A549 (cell line): ENCODE measurements around the gene WHRN.

Experiments
- CHD2 ChIP-seq: fragments of 150-350 bp; IDR thresholded peaks from 2 replicates; pipeline ENCODE4 v1.6.1; 2014; ENCODE audit warnings: low read length; ENCODE audit not compliant: partially characterized antibody
- ELK1 ChIP-seq: fragments of 150-350 bp; IDR thresholded peaks from 2 replicates; pipeline ENCODE4 v1.6.1; 2014; ENCODE audit warnings: low read depth, mild to moderate bottlenecking, low read length
- GATA3 ChIP-seq: IDR thresholded peaks from 2 replicates; pipeline ENCODE4 v1.6.1; 2012; ENCODE audit warnings: borderline replicate concordance
- HMGXB4 ChIP-seq: fragments of 250-450 bp; sonication (Bioruptor Pico); IDR thresholded peaks from 2 replicates; pipeline ENCODE4 v1.5.0; 2021; ENCODE audit warnings: mild to moderate bottlenecking, moderate library complexity, borderline replicate concordance
- JUN ChIP-seq, 2 experiments: fragments of >200 bp; sonication (Bioruptor Twin); formaldehyde crosslinking; IDR thresholded peaks; 2 replicates in 1 of 2; 3 replicates in 1 of 2; pipeline ENCODE4 v1.6.1; 2016 to 2017
- NR3C1 ChIP-seq: fragments of >200 bp; sonication (Bioruptor Twin); formaldehyde crosslinking; IDR thresholded peaks from 3 replicates; pipeline ENCODE4 v1.6.1; 2017
- TF ChIP-seq, protein P1 (sequence below): fragments of >200 bp; sonication (Bioruptor Twin); formaldehyde crosslinking; IDR thresholded peaks from 3 replicates; pipeline ENCODE4 v1.5.1; 2016
- TF ChIP-seq, protein P2 (sequence below): fragments of >200 bp; sonication (Bioruptor Twin); formaldehyde crosslinking; IDR thresholded peaks from 3 replicates; pipeline ENCODE4 v1.6.1; 2016

DNA sequence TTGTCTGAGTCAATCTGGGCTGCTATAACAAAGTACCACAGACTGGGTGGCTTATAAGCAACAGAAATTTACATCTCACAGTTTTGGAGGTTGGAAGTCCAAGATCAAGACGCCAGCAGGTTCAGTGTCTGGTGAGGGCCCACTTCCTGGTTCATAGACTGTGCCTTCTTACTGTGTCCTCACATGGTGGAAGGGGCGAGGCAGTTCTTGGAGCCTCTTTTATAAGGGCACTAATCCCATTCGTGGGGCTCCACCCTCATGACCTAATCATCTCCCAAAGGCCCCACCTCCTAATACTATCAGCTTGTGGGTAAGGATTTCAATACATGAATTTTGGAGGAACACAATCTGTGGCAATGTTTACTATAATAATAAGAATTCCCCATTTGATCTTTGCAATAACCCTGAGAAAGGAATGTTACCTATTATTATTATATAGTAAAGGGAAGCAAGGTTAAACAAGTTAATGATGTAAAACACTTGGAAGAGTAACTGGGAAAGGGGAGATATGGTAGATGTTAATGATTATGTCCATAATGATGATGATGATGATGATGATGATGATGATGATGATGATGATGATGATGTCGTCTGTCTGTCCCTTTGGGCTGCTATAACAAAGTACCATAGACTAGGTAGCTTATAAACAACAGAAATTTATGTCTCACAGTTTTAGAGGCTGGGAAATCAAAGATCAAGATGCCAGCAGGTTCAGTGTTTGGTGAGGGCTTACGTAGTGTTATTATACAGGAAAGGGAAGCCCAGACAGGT is 40.8 kb downstream of the WHRN start:
- TF ChIP-seq JUN (IDR thresholded peaks at IDR 0.05): no peak
- TF ChIP-seq ELK1: no peak
- no peak for TF ChIP-seq NR3C1
- TF ChIP-seq, protein P1, sequence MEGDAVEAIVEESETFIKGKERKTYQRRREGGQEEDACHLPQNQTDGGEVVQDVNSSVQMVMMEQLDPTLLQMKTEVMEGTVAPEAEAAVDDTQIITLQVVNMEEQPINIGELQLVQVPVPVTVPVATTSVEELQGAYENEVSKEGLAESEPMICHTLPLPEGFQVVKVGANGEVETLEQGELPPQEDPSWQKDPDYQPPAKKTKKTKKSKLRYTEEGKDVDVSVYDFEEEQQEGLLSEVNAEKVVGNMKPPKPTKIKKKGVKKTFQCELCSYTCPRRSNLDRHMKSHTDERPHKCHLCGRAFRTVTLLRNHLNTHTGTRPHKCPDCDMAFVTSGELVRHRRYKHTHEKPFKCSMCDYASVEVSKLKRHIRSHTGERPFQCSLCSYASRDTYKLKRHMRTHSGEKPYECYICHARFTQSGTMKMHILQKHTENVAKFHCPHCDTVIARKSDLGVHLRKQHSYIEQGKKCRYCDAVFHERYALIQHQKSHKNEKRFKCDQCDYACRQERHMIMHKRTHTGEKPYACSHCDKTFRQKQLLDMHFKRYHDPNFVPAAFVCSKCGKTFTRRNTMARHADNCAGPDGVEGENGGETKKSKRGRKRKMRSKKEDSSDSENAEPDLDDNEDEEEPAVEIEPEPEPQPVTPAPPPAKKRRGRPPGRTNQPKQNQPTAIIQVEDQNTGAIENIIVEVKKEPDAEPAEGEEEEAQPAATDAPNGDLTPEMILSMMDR: no peak
- TF ChIP-seq, protein P2, sequence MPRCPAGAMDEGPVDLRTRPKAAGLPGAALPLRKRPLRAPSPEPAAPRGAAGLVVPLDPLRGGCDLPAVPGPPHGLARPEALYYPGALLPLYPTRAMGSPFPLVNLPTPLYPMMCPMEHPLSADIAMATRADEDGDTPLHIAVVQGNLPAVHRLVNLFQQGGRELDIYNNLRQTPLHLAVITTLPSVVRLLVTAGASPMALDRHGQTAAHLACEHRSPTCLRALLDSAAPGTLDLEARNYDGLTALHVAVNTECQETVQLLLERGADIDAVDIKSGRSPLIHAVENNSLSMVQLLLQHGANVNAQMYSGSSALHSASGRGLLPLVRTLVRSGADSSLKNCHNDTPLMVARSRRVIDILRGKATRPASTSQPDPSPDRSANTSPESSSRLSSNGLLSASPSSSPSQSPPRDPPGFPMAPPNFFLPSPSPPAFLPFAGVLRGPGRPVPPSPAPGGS: no peak
- TF ChIP-seq CHD2: no peak
- TF ChIP-seq GATA3: no peak
- TF ChIP-seq HMGXB4: no peak
